ENCODE data around the gene ABHD16A.

ABHD16A gene

GRCh38 chr6:31733734-31734133 lies 30.6 kb upstream of the ABHD16A start:
- TF ChIP-seq CSRNP3 (CRISPR knock-in tag; IDR thresholded peaks at IDR 0.05) (no peak), ESRRG (CRISPR knock-in tag; IDR thresholded peaks at IDR 0.05) (no peak), GLIS3 (CRISPR knock-in tag; IDR thresholded peaks at IDR 0.05) (no peak), ZNF70 (CRISPR knock-in tag; IDR thresholded peaks at IDR 0.05) (no peak), CSDC2 (CRISPR knock-in tag; IDR thresholded peaks at IDR 0.05) (no peak), SNAI2 (CRISPR knock-in tag; IDR thresholded peaks at IDR 0.05) (no peak), BACH2 (CRISPR knock-in tag; IDR thresholded peaks at IDR 0.05; ENCODE audit: borderline replicate concordance) (no peak), OSR1 (CRISPR knock-in tag; IDR thresholded peaks at IDR 0.05) (no peak), PATZ1 (CRISPR knock-in tag; IDR thresholded peaks at IDR 0.05; ENCODE audit: borderline replicate concordance) (no peak), TCF4 (CRISPR knock-in tag; IDR thresholded peaks at IDR 0.05; ENCODE audit: borderline replicate concordance) (no peak), ZNF565 (CRISPR knock-in tag; conservative IDR thresholded peaks at IDR 0.05; ENCODE audit: low read depth) (no peak)
- no peak for ATAC-seq

- ATAC-seq, result no peak
- TF ChIP-seq OSR1 (CRISPR knock-in tag; IDR thresholded peaks at IDR 0.05), result no peak
- TF ChIP-seq ESRRG (CRISPR knock-in tag; IDR thresholded peaks at IDR 0.05), result no peak
- no peak for TF ChIP-seq CSDC2 (CRISPR knock-in tag; IDR thresholded peaks at IDR 0.05)
- no peak for TF ChIP-seq PATZ1 (CRISPR knock-in tag; IDR thresholded peaks at IDR 0.05; ENCODE audit: borderline replicate concordance)
- TF ChIP-seq GLIS3 (CRISPR knock-in tag; IDR thresholded peaks at IDR 0.05), result no peak
- no peak for TF ChIP-seq ZC3H10 (CRISPR knock-in tag; IDR thresholded peaks at IDR 0.05)
- TF ChIP-seq ZNF70 (CRISPR knock-in tag; IDR thresholded peaks at IDR 0.05), result no peak
- no peak for TF ChIP-seq CSRNP3 (CRISPR knock-in tag; IDR thresholded peaks at IDR 0.05)
- no peak for TF ChIP-seq ARNTL (CRISPR knock-in tag; IDR thresholded peaks at IDR 0.05; ENCODE audit: borderline replicate concordance, low read depth)
- TF ChIP-seq ZNF8 (CRISPR knock-in tag; IDR thresholded peaks at IDR 0.05), result no peak
- TF ChIP-seq TCF4 (CRISPR knock-in tag; IDR thresholded peaks at IDR 0.05; ENCODE audit: borderline replicate concordance), result no peak
- no peak for TF ChIP-seq SNAI2 (CRISPR knock-in tag; IDR thresholded peaks at IDR 0.05)
- no peak for TF ChIP-seq PPARA (CRISPR knock-in tag; IDR thresholded peaks at IDR 0.05; ENCODE audit: borderline replicate concordance)
These were observed 28.9 kb upstream of the ABHD16A start for GRCh38 chr6:31732029-31732428.

GRCh38 chr6:31730631-31731086 lies 27.5 kb upstream of the ABHD16A start:
- no peak for ATAC-seq
- TF ChIP-seq TSHZ2 (CRISPR knock-in tag; IDR thresholded peaks at IDR 0.05) (no peak), ZFP3 (CRISPR knock-in tag; IDR thresholded peaks at IDR 0.05) (no peak), ZNF70 (CRISPR knock-in tag; IDR thresholded peaks at IDR 0.05) (no peak), ZNF8 (CRISPR knock-in tag; IDR thresholded peaks at IDR 0.05) (no peak), SNAI2 (CRISPR knock-in tag; IDR thresholded peaks at IDR 0.05) (no peak), BACH2 (CRISPR knock-in tag; IDR thresholded peaks at IDR 0.05; ENCODE audit: borderline replicate concordance) (no peak), ZNF565 (CRISPR knock-in tag; conservative IDR thresholded peaks at IDR 0.05; ENCODE audit: low read depth) (no peak), CREB5 (CRISPR knock-in tag; IDR thresholded peaks at IDR 0.05; ENCODE audit: low read depth) (no peak), ISL1 (CRISPR knock-in tag; IDR thresholded peaks at IDR 0.05) (no peak), OSR1 (CRISPR knock-in tag; IDR thresholded peaks at IDR 0.05) (no peak), TOX (CRISPR knock-in tag; IDR thresholded peaks at IDR 0.05; ENCODE audit: borderline replicate concordance) (no peak), ZC3H10 (CRISPR knock-in tag; IDR thresholded peaks at IDR 0.05) (no peak), GLIS3 (CRISPR knock-in tag; IDR thresholded peaks at IDR 0.05) (no peak), PATZ1 (CRISPR knock-in tag; IDR thresholded peaks at IDR 0.05; ENCODE audit: borderline replicate concordance) (no peak), TCF4 (CRISPR knock-in tag; IDR thresholded peaks at IDR 0.05; ENCODE audit: borderline replicate concordance) (no peak), ZFP30 (CRISPR knock-in tag; IDR thresholded peaks at IDR 0.05) (no peak), CSDC2 (CRISPR knock-in tag; IDR thresholded peaks at IDR 0.05) (no peak), ARNTL (CRISPR knock-in tag; IDR thresholded peaks at IDR 0.05; ENCODE audit: borderline replicate concordance, low read depth) (no peak), RARB (CRISPR knock-in tag; IDR thresholded peaks at IDR 0.05) (no peak)
